Endothelial cell of umbilical vein (primary cell): ENCODE data around the gene HSD17B4. TPM values are rescaled to one million over a fixed set of nuclear protein-coding genes. Genes with fewer than 3 reads are reported as not detected.

Source experiments
- BruUV-seq: library from RNA; stranded (reverse); fragments of 400-500 nt; replicated peaks from 2 replicates; lab custom pipeline; 2021; lab: Mats Ljungman, UMichigan
- CTCF ChIA-PET: fragments of 300-600, 350-600 bp; sonication (Branson Sonifier 250); formaldehyde crosslinking; loops from one replicate; lab custom pipeline; 2021; ENCODE audit warnings: antibody characterized with exemption, inconsistent platforms; lab: Charles Lee
- POLR2A ChIA-PET: fragments of 300-600, 350-600 bp; sonication (Branson Sonifier 250); formaldehyde crosslinking; loops from one replicate; lab custom pipeline; 2021; ENCODE audit warnings: antibody characterized with exemption, inconsistent platforms; lab: Charles Lee
- DNase-seq: peaks from one replicate; pipeline ENCODE4 v3.0.0-alpha.2; 2011; ENCODE audit warnings: low read depth, low spot score
- FAIRE-seq: peaks from 2 replicates; lab custom pipeline; 2011; peaks lifted over from hg19 to GRCh38; lab: Jason Lieb, UNC
- H2AFZ ChIP-seq: 2 replicates; pipeline ENCODE4 v1.6.0; 2012; ENCODE audit warnings: low read depth, low read length, control low read depth, inconsistent platforms
- H3K27ac ChIP-seq: 2 replicates; pipeline ENCODE4 v1.5.1; 2011; ENCODE audit warnings: low read depth, mild to moderate bottlenecking, control low read depth, low read length, moderate library complexity; ENCODE audit not compliant: insufficient read depth
- H3K27me3 ChIP-seq, 2 experiments: 2 replicates each; pipeline versions ENCODE4 v1.6.0 to v1.6.1; 2011; ENCODE audit warnings: low read length in 2 of 2, mixed read lengths in 1 of 2; ENCODE audit not compliant: control insufficient read depth in 2 of 2, insufficient read depth in 2 of 2
- H3K36me3 ChIP-seq, 2 experiments: 2 replicates in 1 of 2; 3 replicates in 1 of 2; pipeline ENCODE4 v1.5.1; 2011; ENCODE audit warnings: low read length in 2 of 2, mild to moderate bottlenecking in 1 of 2, moderate library complexity in 1 of 2; ENCODE audit not compliant: control insufficient read depth in 2 of 2, insufficient read depth in 2 of 2; ENCODE audit errors: extremely low read depth in 1 of 2
- H3K4me1 ChIP-seq: 3 replicates; pipeline ENCODE4 v1.5.1; 2011; ENCODE audit warnings: mild to moderate bottlenecking, low read length; ENCODE audit not compliant: control insufficient read depth, insufficient read depth; ENCODE audit errors: extremely low read depth
- H3K4me2 ChIP-seq: 2 replicates; pipeline ENCODE4 v1.6.1; 2011; ENCODE audit warnings: low read length, control low read depth, mixed read lengths; ENCODE audit not compliant: insufficient read depth
- H3K4me3 ChIP-seq, 3 experiments: fragments of 200-600 bp in 1 of 3; sonication (generic), shearing (Covaris generic) in 1 of 3; replicated peaks in 1 of 3; 2 replicates each; pipeline ENCODE4 v1.5.1; 2011 to 2016; ENCODE audit warnings: control low read depth in 3 of 3, low read length in 3 of 3, mild to moderate bottlenecking in 2 of 3, inconsistent platforms in 1 of 3, low read depth in 1 of 3, moderate library complexity in 1 of 3; ENCODE audit not compliant: insufficient read depth in 1 of 3
- H3K79me2 ChIP-seq: 2 replicates; pipeline ENCODE4 v1.6.0; 2012; ENCODE audit warnings: low read length, inconsistent platforms; ENCODE audit not compliant: control insufficient read depth, insufficient read depth
- H3K9ac ChIP-seq: replicated peaks from 2 replicates; pipeline ENCODE3; 2011; ENCODE audit warnings: low read length, control low read depth; ENCODE audit not compliant: insufficient read depth; ENCODE audit errors: extremely low read depth
- H3K9me1 ChIP-seq: replicated peaks from 3 replicates; pipeline ENCODE4 v1.6.0; 2011; ENCODE audit warnings: mild to moderate bottlenecking, low read length; ENCODE audit not compliant: control insufficient read depth, insufficient read depth; ENCODE audit errors: extremely low read depth
- H3K9me3 ChIP-seq: replicated peaks from 2 replicates; pipeline ENCODE4 v1.5.1; 2012; ENCODE audit warnings: low read length, inconsistent platforms; ENCODE audit not compliant: control insufficient read depth, insufficient read depth
- H4K20me1 ChIP-seq: replicated peaks from 2 replicates; pipeline ENCODE3; 2011; ENCODE audit warnings: mild to moderate bottlenecking, low read length; ENCODE audit not compliant: control insufficient read depth, insufficient read depth; ENCODE audit errors: extremely low read depth
- EZH2 ChIP-seq: IDR thresholded peaks from 2 replicates; pipeline ENCODE4 v1.6.1; 2012; ENCODE audit warnings: borderline replicate concordance, low read depth, mild to moderate bottlenecking, moderate library complexity, low read length, inconsistent platforms; ENCODE audit not compliant: severe bottlenecking
- FOS ChIP-seq: IDR thresholded peaks from 2 replicates; pipeline ENCODE4 v1.6.1; 2011; ENCODE audit warnings: mild to moderate bottlenecking, low read length, moderate library complexity, borderline replicate concordance; ENCODE audit not compliant: insufficient read depth
- GATA2 ChIP-seq: IDR thresholded peaks from 2 replicates; pipeline ENCODE4 v1.7.0; 2011; ENCODE audit warnings: low read depth, mild to moderate bottlenecking, moderate library complexity, mixed read lengths, low read length; ENCODE audit not compliant: insufficient read length, insufficient read depth
- JUN ChIP-seq: IDR thresholded peaks from 2 replicates; pipeline ENCODE4 v1.6.1; 2011; ENCODE audit warnings: borderline replicate concordance, low read depth; ENCODE audit not compliant: insufficient read length, insufficient read depth
- MYC ChIP-seq: IDR thresholded peaks from one replicate; pipeline ENCODE4 v1.6.1; 2011; ENCODE audit warnings: mild to moderate bottlenecking, low read depth, low read length
- POLR2A ChIP-seq: IDR thresholded peaks from 2 replicates; pipeline ENCODE4 v1.6.1; 2012; ENCODE audit warnings: low read depth, mild to moderate bottlenecking, control low read depth, low read length
- POLR2AphosphoS5 ChIP-seq: IDR thresholded peaks from 2 replicates; pipeline ENCODE4 v1.6.1; 2012; ENCODE audit warnings: low read depth, mild to moderate bottlenecking, control low read depth, low read length, moderate library complexity; ENCODE audit not compliant: insufficient read depth
- dilution Hi-C: fragments of 300-500 bp; cut with MboI; formaldehyde crosslinking; loops from one replicate; pipeline ENCODE4 v1.15.0; 2019; ENCODE audit warnings: low sequenced_read_pairs; ENCODE audit not compliant: extremely low pct_ligation_motif_present
- intact Hi-C: fragments of 100-400 bp; cut with micrococcal nuclease; formaldehyde crosslinking; loops from one replicate; pipeline ENCODE4 v1.10.0; 2022
- polyA plus RNA-seq, 4 experiments: library from polyadenylated mRNA; depleted of rRNA in 3 of 4; stranded (reverse) in 3 of 4; unstranded in 1 of 4; fragments of >200 nt; gene quantifications; 2 replicates each; pipeline versions ENCODE4 v1.2.1 to v1.2.3, GENCODE V29; 2011 to 2012; ENCODE audit warnings: missing spikeins in 1 of 4
- total RNA-seq: library from RNA; stranded (reverse); gene quantifications from 2 replicates; pipeline ENCODE4 v1.2.3, GENCODE V29; 2021
- TF ChIP-seq, protein P1 (sequence below), 2 donors: IDR thresholded peaks; 1 replicate in 1 of 2; 2 replicates in 1 of 2; pipeline ENCODE4 v1.5.1; 2011; ENCODE audit warnings: low read length in 2 of 2, mild to moderate bottlenecking in 2 of 2, moderate library complexity in 2 of 2, control low read depth in 1 of 2, inconsistent platforms in 1 of 2, low read depth in 1 of 2; ENCODE audit not compliant: insufficient read depth in 1 of 2; ENCODE audit errors: extremely low read depth in 1 of 2
- TF ChIP-seq, protein P2 (sequence below): IDR thresholded peaks from 2 replicates; pipeline ENCODE4 v1.6.1; 2011; ENCODE audit not compliant: insufficient read depth, insufficient read length

HSD17B4 gene
- total and polyA plus RNA-seq, 2 donors (not counting 3 experiments of a cell fraction or from before 2014, with no cell fraction given), result 91.4 to 124 TPM

DNA sequence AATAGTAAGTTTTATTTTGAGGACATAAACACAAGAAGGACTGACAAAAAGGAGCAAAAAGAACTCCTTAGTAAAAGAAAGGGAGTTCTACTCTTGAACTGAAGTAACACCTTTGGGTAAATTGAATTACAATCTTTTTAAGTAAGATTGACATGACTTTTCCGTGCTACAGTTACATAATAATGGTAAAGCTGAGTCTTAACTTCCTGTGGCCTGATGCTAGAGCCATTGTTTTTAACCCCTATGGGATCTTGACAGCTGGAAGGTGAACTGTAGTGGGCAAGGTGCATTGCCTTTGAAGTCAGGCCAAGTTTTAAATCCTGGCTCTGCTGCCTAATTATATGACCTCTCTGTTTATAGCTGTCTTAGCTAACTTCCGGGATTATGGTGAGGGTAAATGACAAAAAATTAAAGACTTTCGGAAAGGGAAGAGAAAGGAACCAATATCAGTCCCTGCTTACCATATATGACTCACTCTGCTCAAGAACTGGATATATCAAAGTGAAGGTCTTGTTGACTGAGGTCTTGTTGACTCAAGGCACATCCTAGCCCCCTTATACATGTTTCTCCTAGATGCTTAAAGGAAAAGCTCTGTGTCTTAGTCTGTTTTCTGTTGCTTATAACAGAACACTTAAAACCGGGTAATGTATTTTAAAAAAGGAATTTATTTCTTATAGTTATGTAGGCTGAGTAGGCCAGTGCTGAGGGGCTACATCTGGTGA lies 6.8 kb downstream of the HSD17B4 start:
- CTCF ChIA-PET, result interaction anchor here (2.3 kb wide), 1 partner anchor 12 kb away, joined by 13 read pairs; no protein-coding TSS in a partner anchor
- H3K27me3 ChIP-seq, result no peaks in the 10 kb centered on the region
- H4K20me1 ChIP-seq, result no peaks in the 10 kb centered on the region
- TF ChIP-seq POLR2A, result no peak
- no peak for TF ChIP-seq JUN
- TF ChIP-seq, protein P1, sequence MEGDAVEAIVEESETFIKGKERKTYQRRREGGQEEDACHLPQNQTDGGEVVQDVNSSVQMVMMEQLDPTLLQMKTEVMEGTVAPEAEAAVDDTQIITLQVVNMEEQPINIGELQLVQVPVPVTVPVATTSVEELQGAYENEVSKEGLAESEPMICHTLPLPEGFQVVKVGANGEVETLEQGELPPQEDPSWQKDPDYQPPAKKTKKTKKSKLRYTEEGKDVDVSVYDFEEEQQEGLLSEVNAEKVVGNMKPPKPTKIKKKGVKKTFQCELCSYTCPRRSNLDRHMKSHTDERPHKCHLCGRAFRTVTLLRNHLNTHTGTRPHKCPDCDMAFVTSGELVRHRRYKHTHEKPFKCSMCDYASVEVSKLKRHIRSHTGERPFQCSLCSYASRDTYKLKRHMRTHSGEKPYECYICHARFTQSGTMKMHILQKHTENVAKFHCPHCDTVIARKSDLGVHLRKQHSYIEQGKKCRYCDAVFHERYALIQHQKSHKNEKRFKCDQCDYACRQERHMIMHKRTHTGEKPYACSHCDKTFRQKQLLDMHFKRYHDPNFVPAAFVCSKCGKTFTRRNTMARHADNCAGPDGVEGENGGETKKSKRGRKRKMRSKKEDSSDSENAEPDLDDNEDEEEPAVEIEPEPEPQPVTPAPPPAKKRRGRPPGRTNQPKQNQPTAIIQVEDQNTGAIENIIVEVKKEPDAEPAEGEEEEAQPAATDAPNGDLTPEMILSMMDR (IDR thresholded peaks at IDR 0.05; ENCODE audit: extremely low read depth in 1 of 2, insufficient read depth in 1 of 2, low read depth in 1 of 2, low read length in 2 of 2), result no peak
- TF ChIP-seq EZH2, result no peak
- TF ChIP-seq FOS, result no peak
- no peak for TF ChIP-seq MYC
- TF ChIP-seq POLR2AphosphoS5, result no peak
- TF ChIP-seq, protein P2, sequence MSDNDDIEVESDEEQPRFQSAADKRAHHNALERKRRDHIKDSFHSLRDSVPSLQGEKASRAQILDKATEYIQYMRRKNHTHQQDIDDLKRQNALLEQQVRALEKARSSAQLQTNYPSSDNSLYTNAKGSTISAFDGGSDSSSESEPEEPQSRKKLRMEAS, result no peak
- TF ChIP-seq GATA2, result no peak
- BruUV-seq, result no TSS peak
- POLR2A ChIA-PET, result no interaction called here
- dilution Hi-C loops (no loop called here), intact Hi-C loops (no loop called here)
- H3K27ac ChIP-seq, result no peak overlapping the region
- H3K4me3 ChIP-seq, result no peak overlapping the region
- H3K9me1 ChIP-seq, result no peaks in the 10 kb centered on the region
- peak; percentile 54 for FAIRE-seq
- no peaks in the 10 kb centered on the region for H3K36me3 ChIP-seq
- H3K9me3 ChIP-seq, result no peaks in the 10 kb centered on the region
- no peaks in the 10 kb centered on the region for H3K79me2 ChIP-seq
- no peak overlapping the region for H3K9ac ChIP-seq
- H3K4me2 ChIP-seq, result no peak overlapping the region
- H3K4me1 ChIP-seq, result no peaks in the 10 kb centered on the region
- no peak overlapping the region for H2AFZ ChIP-seq
- DNase-seq, result no peak
